GM21786 (cell line): ENCODE data around the gene BAIAP3.

ENCODE experiments used
- ATAC-seq: cut with Tn5 transposase; IDR thresholded peaks from one replicate; pipeline ENCODE4 v1.9.1; 2021; ENCODE audit not compliant: unreplicated experiment

Gene BAIAP3

GRCh38 chr16:1389762-1390161, 56.3 kb downstream of the BAIAP3 start:
- ATAC-seq = no peak

- ATAC-seq = no peak
Observed at GRCh38 chr16:1390239-1390779, 56.9 kb downstream of the BAIAP3 start.

- ATAC-seq = no peak
Observed at GRCh38 chr16:1392826-1393225, 59.4 kb downstream of the BAIAP3 start.

GRCh38 chr16:1393613-1394176, 60.2 kb downstream of the BAIAP3 start:
- ATAC-seq = no peak

- no peak for ATAC-seq
Observed at GRCh38 chr16:1394367-1394951, 61.0 kb downstream of the BAIAP3 start.

- no peak for ATAC-seq
Observed at GRCh38 chr16:1395444-1396031, 62.1 kb downstream of the BAIAP3 start.

- ATAC-seq = no peak
Observed at GRCh38 chr16:1397779-1398178, 64.3 kb downstream of the BAIAP3 start.

GRCh38 chr16:1398351-1398750, 64.9 kb downstream of the BAIAP3 start:
- no peak for ATAC-seq
